ENCODE measurements around the gene PRKAG2.

The PRKAG2 gene

GRCh38 chr7:151864081-151864480, 12.8 kb downstream of the PRKAG2 start:
- Histone ChIP-seq H3K4me3 (IDR thresholded peaks at IDR 0.05; ENCODE audit: insufficient read depth, low read depth, low read length) (no peak overlapping the region), H3K27me3 (ENCODE audit: insufficient read depth, low read depth) (no peaks in the 10 kb centered on the region), H2AFZ (ENCODE audit: low read depth) (no peak overlapping the region), H3K4me2 (no peak overlapping the region), H4K20me1 (ENCODE audit: insufficient read depth) (no peaks in the 10 kb centered on the region), H3K79me2 (ENCODE audit: insufficient read depth, low read depth) (no peaks in the 10 kb centered on the region), H3K9ac (no peak overlapping the region), H3K27ac (no peak overlapping the region), H3K36me3 (ENCODE audit: insufficient read depth) (no peaks in the 10 kb centered on the region), H3K4me1 (ENCODE audit: low read depth, poor library complexity, severe bottlenecking) (no peaks in the 10 kb centered on the region)
- TF ChIP-seq, protein P1, sequence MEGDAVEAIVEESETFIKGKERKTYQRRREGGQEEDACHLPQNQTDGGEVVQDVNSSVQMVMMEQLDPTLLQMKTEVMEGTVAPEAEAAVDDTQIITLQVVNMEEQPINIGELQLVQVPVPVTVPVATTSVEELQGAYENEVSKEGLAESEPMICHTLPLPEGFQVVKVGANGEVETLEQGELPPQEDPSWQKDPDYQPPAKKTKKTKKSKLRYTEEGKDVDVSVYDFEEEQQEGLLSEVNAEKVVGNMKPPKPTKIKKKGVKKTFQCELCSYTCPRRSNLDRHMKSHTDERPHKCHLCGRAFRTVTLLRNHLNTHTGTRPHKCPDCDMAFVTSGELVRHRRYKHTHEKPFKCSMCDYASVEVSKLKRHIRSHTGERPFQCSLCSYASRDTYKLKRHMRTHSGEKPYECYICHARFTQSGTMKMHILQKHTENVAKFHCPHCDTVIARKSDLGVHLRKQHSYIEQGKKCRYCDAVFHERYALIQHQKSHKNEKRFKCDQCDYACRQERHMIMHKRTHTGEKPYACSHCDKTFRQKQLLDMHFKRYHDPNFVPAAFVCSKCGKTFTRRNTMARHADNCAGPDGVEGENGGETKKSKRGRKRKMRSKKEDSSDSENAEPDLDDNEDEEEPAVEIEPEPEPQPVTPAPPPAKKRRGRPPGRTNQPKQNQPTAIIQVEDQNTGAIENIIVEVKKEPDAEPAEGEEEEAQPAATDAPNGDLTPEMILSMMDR (conservative IDR thresholded peaks at IDR 0.05; ENCODE audit: low read depth, low read length), result no peak

DNA sequence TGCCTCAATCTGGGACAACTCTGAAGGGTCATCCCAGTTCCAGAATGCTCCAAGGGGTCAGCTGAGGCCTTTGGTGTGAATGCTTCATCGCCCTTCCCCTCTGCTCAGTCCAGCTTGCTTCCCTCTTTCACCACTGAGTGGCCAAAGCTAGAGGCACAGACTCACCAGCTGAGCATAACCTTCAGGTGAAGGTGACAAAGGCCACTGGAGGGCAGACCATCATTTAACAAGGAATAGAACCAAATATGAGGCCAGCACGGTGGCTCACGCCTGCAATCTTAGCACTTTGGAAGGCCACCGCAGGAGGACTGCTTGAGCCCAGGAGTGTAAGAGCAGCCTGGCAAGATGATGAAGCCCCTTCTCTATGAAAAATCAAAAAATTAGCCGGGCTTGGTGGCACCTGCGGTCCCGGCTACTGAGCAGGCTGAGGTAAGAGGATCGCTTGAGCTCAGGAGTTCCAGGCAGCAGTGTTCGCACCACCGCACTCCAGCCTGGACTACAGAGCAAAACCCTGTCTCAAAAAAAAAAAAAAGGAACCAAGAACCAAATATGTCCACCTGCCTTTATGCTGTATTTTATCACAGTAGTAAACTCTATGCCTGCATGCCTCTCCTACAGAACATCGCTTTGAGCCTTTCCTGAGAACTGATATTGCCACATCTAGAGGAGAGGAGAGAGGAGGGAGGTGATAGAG, 13.4 kb downstream of the PRKAG2 start:
- H3K4me1 ChIP-seq (ENCODE audit: low read depth, poor library complexity, severe bottlenecking), result no peaks in the 10 kb centered on the region
- H3K27ac ChIP-seq, result no peak overlapping the region
- no peaks in the 10 kb centered on the region for H3K36me3 ChIP-seq (ENCODE audit: insufficient read depth)
- TF ChIP-seq, protein P1 (conservative IDR thresholded peaks at IDR 0.05; ENCODE audit: low read depth, low read length), result no peak
- H2AFZ ChIP-seq (ENCODE audit: low read depth), result no peak overlapping the region
- H3K79me2 ChIP-seq (ENCODE audit: insufficient read depth, low read depth), result no peaks in the 10 kb centered on the region
- H3K9ac ChIP-seq, result no peak overlapping the region
- no peaks in the 10 kb centered on the region for H3K27me3 ChIP-seq (ENCODE audit: insufficient read depth, low read depth)
- no peaks in the 10 kb centered on the region for H4K20me1 ChIP-seq (ENCODE audit: insufficient read depth)
- H3K4me3 ChIP-seq (IDR thresholded peaks at IDR 0.05; ENCODE audit: insufficient read depth, low read depth, low read length), result no peak overlapping the region
- no peak overlapping the region for H3K4me2 ChIP-seq

DNA sequence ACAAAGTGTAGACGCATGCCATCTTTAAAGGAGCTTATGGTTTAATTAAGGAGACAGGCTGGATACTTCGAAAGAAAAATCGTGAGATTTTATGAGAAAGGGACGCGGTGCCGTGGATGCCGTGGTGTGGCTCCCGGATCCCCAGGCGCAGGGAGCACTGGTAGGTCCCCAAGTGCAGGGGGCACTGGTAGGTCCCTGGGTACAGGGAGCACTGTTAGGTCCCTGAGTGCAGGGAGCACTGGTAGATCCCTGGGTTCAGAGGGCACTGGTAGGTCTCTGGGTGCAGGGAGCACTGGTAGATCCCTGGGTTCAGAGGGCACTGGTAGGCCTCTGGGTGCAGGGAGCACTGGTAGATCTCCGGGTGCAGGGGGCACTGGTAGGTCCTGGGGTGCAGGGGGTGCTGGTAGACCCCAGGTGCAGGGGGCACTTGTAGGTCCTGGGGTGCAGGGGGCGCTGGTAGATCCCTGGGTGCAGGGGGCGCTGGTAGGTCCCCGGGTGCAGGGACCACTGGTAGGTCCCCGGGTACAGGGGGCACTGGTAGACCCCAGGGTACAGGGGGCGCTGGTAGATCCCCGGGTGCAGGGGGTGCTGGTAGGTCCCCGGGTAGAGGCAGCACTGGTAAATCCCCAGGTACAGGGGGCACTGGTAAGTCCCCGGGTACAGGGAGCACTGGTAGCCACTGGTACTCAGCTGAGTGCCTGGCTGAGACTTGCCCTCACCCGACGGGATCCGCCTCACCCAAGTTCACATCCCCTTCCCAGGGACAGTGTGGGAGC, 14.1 kb downstream of the PRKAG2 start:
- Histone ChIP-seq H4K20me1 (ENCODE audit: insufficient read depth) (no peaks in the 10 kb centered on the region), H3K27ac (no peak overlapping the region), H3K79me2 (ENCODE audit: insufficient read depth, low read depth) (no peaks in the 10 kb centered on the region), H3K36me3 (ENCODE audit: insufficient read depth) (no peaks in the 10 kb centered on the region), H3K9ac (no peak overlapping the region), H3K4me3 (IDR thresholded peaks at IDR 0.05; ENCODE audit: insufficient read depth, low read depth, low read length) (no peak overlapping the region), H3K4me2 (no peak overlapping the region), H3K27me3 (ENCODE audit: insufficient read depth, low read depth) (no peaks in the 10 kb centered on the region), H3K4me1 (ENCODE audit: low read depth, poor library complexity, severe bottlenecking) (no peaks in the 10 kb centered on the region), H2AFZ (ENCODE audit: low read depth) (no peak overlapping the region)
- TF ChIP-seq, protein P1 (conservative IDR thresholded peaks at IDR 0.05; ENCODE audit: low read depth, low read length), result no peak

DNA sequence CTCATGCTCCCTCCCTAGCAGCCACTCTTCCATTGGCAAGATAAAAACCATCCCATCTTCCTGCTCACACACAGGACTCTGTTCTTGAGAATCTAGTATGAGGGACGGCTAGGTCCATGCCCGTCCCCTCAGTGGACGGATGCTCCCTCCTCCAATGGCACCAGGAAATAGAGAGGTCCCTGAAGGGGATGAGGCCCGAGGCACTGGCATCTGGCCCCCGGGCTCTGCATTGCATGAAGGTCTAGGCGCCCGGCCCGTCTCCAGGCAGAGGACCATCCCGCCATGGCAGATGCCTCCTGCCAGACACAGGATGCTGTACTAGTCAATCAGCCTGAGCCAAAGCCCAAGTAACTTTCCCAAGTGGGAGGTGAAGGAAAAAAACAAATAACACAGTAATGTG, 15.0 kb downstream of the PRKAG2 start:
- Histone ChIP-seq H3K27me3 (ENCODE audit: insufficient read depth, low read depth) (no peaks in the 10 kb centered on the region), H3K27ac (no peak overlapping the region), H3K4me3 (IDR thresholded peaks at IDR 0.05; ENCODE audit: insufficient read depth, low read depth, low read length) (no peak overlapping the region), H3K4me2 (no peak overlapping the region), H4K20me1 (ENCODE audit: insufficient read depth) (no peaks in the 10 kb centered on the region), H3K79me2 (ENCODE audit: insufficient read depth, low read depth) (no peaks in the 10 kb centered on the region), H3K9ac (no peak overlapping the region), H3K4me1 (ENCODE audit: low read depth, poor library complexity, severe bottlenecking) (no peaks in the 10 kb centered on the region), H3K36me3 (ENCODE audit: insufficient read depth) (no peaks in the 10 kb centered on the region), H2AFZ (ENCODE audit: low read depth) (no peak overlapping the region)
- TF ChIP-seq, protein P1 (conservative IDR thresholded peaks at IDR 0.05; ENCODE audit: low read depth, low read length), result no peak
